GM12872 (cell line): ENCODE results near the gene SPATA20.

Source experiments
- CTCF ChIP-seq: IDR thresholded peaks from 3 replicates; pipeline ENCODE4 v1.5.1; 2011; ENCODE audit warnings: low read depth, mild to moderate bottlenecking, low read length, moderate library complexity; ENCODE audit not compliant: insufficient read depth

Gene SPATA20

GRCh38 chr17:50558091-50558490, 11.1 kb downstream of the SPATA20 start:
- no peak for TF ChIP-seq CTCF

GRCh38 chr17:50558581-50558940, 11.6 kb downstream of the SPATA20 start:
- TF ChIP-seq CTCF: no peak

GRCh38 chr17:50558941-50559614, 12.1 kb downstream of the SPATA20 start:
- no peak for TF ChIP-seq CTCF

- no peak for TF ChIP-seq CTCF
Observed at GRCh38 chr17:50559674-50560184, 12.8 kb downstream of the SPATA20 start.

- no peak for TF ChIP-seq CTCF
Observed at GRCh38 chr17:50560185-50560824, 13.3 kb downstream of the SPATA20 start, which contains the start of gene CACNA1G. Gene CACNA1G (plus strand): TSS chr17:50560715. CDS start chr17:50561460, 745 bp downstream.

GRCh38 chr17:50560931-50561745, 14.2 kb downstream of the SPATA20 start:
- no peak for TF ChIP-seq CTCF

GRCh38 chr17:50561746-50562141, 14.8 kb downstream of the SPATA20 start:
- no peak for TF ChIP-seq CTCF
